ENCODE measurements around the gene MAPK6.

The MAPK6 gene

GRCh38 chr15:52103217-52104207, 84.5 kb downstream of the MAPK6 start:
- DNase-seq (ENCODE audit: low read depth in 2 of 2) = no peak

GRCh38 chr15:52104532-52105004, 85.5 kb downstream of the MAPK6 start:
- no peak for DNase-seq (ENCODE audit: low read depth in 2 of 2)

- no peak for DNase-seq (ENCODE audit: low read depth in 2 of 2)
Measured at GRCh38 chr15:52105846-52106245, 86.8 kb downstream of the MAPK6 start.

DNA sequence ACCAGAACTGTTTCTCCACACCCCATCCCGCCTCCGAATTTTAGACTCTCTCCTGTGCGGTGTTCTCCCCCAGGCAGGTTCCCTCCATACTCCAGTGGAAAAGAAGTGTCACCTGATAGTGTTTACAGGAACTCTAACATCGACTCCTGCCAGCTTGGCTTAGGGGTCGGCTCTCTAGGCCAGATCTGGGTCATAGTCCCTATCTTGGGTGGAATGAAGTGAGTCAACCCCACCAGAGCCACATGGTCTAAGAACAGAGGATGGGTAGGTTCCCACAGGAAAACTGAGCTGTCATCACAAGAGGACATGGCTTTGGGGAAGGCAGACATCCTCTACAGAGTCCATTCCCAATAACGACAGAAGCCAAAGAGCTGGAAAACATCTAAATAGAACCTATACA, 87.6 kb downstream of the MAPK6 start:
- DNase-seq (ENCODE audit: low read depth in 2 of 2) = no peak

DNA sequence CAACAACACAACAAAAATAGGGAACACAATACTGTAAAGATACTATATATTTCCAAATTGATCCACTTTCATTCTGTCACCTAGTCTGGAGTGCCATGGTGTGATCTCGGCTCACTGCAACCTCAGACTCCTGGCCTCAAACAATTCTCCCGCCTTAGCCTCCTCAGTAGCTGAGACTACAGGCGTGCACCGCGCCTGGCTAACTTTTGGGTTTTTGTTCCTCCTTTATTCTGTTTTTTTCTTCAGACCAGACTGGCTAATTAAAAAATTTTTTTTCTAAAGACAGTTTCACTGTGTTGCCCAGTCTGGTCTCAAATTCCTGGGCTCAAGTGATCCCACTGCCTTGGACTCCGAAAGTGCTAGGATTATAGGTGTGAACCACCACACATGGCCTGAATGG, 88.2 kb downstream of the MAPK6 start:
- no peak for DNase-seq (ENCODE audit: low read depth in 2 of 2)

DNA sequence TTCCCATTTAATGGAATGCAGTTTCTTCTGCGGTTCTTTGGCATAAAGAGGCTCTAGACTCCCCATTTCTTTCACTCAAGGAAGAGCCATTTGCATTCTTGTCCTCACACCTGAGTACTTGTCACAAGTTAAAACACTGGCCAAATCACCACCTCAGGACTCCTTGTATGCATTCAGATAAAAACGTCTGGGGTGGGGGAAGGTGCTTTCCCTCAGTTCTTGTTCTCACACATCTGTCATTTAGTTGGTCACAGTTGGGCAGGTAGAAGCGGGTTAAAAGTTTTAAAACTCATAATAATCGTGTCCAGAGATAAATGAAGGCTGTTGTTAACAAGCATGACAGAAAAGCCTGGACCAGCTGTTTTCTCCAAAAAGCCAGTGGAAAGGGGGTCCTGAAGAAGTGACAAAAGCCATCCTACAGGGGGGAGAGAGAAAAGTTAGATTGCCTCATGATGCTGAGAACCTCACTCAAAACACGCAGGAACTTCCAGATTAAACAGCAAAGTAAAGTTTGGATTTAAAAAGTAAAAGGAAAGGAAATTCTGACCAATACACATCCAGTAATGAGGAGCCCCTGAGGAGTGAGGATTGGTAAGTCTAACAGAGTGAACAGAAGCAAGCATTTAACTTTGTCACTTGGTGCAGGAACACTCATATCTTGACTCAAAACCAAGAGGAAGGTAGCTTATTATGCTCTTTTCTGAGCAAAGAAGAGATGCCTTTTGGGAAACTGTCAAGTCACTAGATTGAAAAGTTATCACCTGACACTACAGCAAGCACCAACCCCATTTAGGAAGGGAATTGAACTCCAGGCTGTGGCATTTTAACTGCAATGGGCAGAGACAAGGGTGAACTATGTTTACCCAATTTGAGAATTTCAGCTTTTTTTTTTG, 90.8 kb downstream of the MAPK6 start:
- no peak for DNase-seq (ENCODE audit: low read depth in 2 of 2)

DNA sequence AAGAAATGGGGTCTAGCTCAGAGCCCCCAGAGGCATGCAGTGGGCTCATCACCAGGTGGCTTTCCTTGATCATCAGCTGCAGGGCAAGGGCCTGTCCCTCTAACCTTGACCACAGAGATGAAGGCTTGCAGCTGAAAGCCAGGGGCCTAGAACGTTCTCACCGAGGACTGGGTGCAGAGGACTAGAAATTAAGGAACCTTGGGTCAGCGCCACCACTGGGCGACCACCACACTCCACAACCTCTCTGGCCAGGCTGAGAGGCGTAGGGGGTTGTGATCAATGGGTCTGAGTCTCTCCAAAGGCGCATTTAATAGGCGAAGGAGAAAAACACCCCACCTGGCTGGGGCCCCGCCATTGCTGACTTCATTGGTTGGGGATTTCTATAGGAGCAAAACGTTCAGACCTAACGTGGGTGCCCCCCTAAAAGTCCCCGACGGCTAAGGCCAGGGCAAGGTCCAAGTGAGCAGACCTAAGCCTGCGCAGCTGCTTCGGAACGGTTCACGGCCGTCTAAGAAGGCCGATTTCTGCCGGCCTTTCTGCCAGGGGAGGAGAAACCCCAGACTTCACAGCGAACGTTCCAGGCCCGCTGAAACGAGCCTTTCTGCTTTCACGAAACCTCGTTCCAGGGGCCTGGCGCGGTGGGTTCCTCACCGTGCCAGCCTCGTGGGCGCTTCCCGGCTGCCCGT, 92.6 kb downstream of the MAPK6 start:
- DNase-seq (ENCODE audit: low read depth in 2 of 2) = no peak

DNA sequence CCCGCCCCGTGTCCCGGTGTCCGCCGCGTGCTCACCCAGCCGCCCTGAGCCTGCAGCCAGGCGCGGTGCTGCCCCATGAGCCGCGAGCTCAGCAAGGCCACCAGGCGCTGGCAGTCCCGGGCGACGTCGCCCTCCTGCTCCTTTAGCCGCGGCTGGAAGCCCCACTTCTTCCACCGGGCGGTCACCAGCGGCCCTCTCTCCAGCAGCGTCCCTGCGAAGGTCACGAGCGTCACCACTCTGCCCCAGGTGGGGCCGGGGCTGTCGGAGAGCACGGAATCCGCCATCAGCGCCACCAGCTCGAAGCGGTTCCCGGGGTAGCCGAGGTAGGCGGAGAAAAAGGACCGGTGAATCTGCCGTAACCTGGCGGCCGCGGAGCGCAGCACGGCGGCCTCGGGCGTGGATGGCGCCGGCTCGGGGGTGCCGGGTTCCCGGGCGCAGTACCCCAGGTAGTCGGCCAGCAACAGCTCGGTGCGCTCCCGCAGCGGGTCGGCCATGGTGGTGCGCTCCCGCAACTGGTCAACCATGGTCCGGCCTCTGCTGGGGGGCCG, 93.3 kb downstream of the MAPK6 start:
- DNase-seq (ENCODE audit: low read depth in 2 of 2) = peak in 1 of 2 donors; percentile 22

DNA sequence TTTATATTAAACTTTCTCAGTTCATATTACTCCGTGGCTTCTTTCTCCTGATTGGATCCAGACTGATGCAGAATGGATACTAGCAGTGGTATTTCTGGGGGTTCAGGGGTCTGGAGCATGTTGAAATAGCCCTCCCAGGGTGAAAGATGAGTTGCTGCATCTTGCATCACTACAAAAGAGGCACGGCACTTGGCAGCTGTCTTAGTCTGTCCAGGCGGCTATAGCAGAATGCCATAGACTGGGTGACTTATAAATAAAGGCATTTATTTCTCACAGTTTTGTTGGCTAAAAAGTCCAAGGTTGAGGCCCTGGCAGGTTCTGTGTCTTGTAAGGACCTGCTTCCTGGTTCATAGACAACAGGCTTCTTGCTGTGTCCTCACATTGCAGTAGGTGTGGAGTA, 94.2 kb downstream of the MAPK6 start:
- DNase-seq (ENCODE audit: low read depth in 2 of 2) = no peak

DNA sequence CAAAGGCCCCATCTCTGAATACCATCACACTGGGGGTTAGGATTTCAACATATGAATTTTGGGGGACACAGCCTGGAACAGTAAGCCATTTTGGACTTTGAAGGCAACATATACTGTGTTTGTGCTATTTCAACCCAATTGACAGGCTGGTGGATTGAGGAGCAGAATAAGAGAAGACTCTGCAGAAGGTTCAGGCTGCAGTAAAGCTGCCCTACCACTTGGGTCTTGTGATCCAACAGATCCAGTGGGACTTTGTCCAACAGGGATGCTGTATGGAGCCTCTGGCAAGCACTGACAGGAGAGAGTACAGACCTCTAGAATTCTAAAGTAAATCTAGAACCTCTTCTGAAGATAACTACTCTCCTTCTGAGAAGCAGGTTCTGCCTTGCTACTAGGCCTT, 94.7 kb downstream of the MAPK6 start:
- DNase-seq (ENCODE audit: low read depth in 2 of 2) = no peak

DNA sequence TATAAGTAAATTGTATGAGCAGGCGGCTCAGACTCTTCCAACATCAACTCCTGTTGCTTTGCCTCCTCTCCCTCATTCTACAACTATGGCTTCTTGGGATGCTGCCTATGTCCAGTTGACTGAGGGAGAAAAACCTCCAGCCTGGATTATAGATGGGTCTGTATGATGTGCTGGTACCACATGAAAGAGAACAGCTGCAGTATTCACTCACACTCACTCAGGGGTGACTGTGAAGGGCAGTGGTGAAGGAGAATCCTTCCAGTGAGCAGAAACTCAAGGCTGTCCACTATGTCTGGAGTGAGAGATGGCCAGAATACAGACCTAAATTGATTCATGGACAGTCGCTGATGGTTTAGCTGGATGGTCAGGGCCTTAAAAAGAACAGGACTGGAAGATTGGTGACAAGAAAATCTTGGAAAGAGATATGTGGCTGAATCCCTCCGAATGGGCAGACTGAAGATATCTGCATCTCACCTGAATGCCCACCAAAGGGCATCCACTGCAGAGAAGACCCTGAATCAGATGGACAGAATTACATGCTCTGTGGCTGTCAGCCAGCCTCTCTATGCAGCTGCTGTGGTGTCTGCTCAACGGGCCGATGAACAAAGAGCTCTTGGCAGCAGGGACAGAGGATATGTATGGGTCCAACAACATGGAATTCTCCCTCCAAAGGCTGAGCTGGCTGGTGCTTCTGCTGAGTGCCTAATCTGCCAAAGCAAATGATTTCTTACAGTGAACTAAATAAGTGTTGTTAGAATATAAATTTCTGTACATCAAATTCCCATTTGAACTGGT, 95.4 kb downstream of the MAPK6 start:
- no peak for DNase-seq (ENCODE audit: low read depth in 2 of 2)

DNA sequence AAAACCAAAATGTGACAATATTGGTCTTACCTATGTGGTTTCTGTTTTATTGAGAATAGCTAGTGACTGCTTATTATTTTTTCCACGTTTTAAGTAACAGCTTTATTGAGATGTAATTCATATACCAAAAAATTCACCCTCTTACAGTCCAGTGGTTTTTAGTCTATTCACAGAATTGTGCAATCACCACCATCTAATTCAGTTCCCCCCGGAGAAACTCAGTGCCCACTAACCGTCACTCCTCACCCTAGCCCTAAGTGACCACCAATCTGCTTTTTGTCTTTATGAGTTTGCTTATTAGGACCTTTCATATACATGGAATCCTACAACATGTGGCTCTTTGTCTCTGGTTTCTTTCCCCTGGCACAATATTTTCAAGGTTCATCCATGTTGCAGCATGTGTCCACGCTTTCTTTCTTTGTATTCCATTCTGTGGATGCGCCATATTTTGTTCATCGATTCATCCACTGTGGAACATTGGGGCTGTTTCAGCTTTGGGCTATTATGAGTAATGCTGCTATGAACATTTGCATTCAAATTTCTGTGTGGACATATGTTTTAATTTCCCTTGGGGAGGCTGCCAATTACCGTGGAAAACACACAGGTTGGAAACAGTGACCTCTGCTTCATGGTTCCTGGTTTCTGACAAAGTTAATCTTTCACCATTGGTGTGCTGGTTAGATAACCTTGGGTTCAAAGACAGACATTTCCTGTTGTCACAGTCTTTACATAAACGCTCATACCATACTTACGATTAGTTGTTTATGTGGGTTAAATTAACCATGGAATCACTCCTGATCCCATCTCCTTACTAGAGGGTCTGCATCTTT, 96.8 kb downstream of the MAPK6 start:
- DNase-seq (ENCODE audit: low read depth in 2 of 2) = no peak
